Cerebellar cortex (tissue), 1 donor: ENCODE data around the gene MAPK8IP1.
A peak's percentile ranks its signal among the peaks of the same experiment; 100 is the strongest.

Source experiments
- DNase-seq: peaks from one replicate; pipeline ENCODE4 v3.0.0-alpha.2; 2015; ENCODE audit warnings: low spot score

MAPK8IP1 gene

DNA sequence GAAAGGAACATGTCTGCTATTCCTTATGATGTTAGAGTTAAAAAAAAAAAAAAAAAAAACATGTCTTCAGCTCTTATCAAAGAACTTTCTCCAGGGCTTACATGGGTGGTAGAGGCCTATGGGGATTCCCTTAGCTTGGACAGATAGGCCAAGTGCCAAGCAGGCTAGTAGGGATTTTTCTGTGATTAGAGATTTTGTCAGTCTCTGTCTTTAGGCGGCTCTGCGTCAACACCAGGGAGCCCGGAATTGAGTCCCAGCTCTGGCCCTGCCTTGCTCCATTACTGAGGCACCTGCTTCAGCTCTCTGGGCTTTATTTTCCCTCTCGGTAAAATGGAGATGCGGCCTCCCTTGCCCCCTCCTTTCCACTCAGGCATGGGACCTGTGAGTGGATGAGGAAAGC is 25.1 kb upstream of the MAPK8IP1 start:
- DNase-seq, result no peak

DNA sequence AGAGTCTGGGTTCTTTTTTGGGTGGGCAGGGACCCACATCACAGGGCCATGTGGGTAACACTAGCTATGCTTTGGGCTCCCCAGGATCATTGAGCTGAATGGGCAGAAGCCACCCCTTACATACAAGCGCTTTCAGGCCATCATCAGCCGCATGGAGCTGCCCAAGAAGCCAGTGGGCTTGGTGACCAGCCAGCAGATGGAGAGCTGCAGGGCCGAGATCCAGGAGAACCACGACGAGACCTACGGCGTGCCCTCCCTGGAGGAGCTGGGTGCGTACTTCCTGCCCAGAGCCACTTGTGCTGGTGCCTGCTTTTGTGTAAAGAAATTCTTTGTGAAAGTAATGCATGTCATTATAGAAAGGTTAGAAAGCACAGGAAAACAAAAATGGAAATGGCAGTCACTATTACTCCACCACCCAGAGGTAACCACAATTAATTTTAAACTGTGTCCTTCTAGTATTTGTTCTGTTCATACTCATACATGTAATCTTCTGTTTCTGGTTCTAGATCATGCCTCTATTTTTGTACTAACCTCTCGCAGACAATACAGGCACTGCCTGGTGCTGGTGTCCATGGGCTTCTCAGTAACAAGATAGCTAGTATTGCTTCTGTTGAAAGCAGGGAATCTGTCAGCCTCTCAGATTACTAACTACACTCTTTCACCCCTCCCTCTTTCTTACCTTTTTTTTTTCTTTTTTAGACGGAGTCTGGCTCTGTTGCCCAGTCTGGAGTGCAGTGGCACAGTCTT is 24.5 kb upstream of the MAPK8IP1 start:
- DNase-seq, result no peak

DNA sequence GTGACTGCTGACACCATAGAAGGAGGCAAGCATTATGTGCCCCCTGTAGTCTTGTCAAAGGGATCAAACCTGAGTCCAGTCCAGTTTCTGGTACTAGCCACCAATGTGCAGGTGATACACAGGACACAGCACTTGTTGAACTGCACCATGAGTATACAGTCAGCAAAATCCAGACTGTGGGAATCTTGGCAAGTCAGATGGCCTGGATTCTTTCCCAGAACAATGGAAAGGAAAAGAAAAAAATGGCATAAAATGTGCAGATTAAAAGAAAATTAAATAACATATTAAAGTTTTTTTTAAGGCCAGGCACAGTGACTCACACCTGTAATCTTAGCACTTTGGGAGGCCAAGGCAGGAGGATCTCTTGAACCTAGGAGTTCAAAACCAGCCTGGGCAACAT is 21.4 kb upstream of the MAPK8IP1 start:
- no peak for DNase-seq

DNA sequence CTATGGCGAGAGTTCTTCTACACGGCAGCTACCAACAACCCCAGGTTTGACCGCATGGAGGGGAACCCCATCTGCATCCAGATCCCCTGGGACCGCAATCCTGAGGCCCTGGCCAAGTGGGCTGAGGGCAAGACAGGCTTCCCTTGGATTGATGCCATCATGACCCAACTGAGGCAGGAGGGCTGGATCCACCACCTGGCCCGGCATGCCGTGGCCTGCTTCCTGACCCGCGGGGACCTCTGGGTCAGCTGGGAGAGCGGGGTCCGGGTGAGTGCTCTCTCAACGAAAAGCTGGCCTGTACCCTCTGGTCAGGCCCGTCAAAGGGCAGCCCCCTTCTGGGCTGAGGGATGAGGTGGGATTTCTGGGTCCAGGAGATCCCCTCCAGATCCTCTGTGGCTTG is 15.9 kb upstream of the MAPK8IP1 start:
- DNase-seq, result no peak

DNA sequence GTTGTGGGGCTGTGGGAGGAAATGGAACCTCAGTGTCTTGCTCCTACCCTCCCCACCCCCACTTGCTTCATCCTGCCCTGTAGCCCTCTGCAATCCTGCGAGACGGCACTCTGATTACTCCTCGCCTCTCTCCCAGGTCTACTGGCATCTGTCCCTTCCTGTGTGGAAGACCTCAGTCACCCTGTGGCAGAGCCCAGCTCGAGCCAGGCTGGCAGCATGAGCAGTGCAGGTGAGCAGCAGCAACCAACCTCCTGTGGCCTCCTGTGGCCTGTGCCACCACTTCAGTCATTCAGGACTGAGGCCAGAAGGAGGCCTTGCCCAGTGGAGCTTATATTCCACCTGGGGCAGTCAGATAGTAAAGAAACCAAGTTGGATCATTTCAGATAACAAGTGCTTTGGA is 14.7 kb upstream of the MAPK8IP1 start:
- DNase-seq, result no peak

DNA sequence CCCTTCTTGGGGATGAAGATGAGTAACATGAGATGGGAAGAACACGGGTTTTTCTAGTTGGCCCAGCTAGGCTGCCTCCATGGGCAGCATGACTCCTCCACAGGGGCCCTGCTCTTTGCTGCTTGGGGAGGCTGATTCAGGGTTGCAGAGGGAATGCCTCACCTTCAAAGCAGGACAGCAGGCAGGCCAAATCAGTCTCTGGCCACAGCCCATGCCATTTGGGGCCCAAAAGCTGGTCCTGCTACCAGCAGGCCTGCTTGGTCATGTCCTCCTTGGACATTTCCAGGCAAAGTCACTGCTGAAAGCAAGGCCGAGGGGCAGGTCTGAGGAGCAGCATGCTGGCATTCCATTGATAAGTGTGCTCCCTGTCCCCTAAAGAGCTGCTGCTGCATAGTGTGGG is 13.8 kb upstream of the MAPK8IP1 start:
- no peak for DNase-seq

- DNase-seq, result peak; percentile 92
Observed at GRCh38 chr11:45872651-45873356, 12.6 kb upstream of the MAPK8IP1 start.

DNA sequence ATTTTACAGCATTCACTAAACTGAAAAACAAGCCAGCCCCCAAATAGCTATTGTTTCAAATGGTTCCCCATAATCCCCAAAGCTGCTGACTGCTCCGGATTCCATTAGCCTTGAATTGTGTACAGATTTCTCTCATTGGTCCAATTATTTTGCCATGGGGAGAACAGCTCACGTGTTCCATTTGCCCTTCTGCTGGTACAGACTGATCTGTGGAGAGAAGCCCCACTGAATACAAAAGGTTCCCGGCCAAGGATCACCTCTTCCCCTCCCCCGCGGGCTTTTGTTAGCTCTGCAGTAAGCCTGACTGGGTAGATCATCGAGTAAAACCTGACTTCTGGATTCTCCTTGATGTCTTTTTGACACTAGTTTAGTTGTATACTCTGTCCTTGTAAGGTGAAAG is 9.1 kb upstream of the MAPK8IP1 start:
- peak; percentile 84 for DNase-seq

GRCh38 chr11:45877221-45877620 is 8.2 kb upstream of the MAPK8IP1 start:
- no peak for DNase-seq

DNA sequence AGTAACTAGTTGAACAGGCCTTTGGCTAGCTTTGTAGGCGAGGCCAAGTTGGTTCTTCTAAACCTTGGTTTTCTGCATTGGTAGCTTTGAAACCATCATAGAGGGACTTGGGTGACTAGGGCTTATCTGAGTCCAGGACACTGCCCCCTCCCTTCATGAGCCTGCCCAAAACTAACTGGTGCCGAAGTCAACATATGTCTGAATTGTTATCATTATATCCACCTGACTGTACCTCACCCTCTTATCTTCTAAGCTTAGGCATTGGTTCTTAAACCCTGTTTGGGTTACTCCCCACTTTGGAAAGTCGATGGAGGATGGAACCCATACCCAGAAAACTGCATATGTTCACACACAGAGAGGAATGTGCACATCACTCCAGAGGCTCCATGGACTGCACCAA is 7.6 kb upstream of the MAPK8IP1 start:
- no peak for DNase-seq

- no peak for DNase-seq
Observed at GRCh38 chr11:45879803-45880686, 5.4 kb upstream of the MAPK8IP1 start.

DNA sequence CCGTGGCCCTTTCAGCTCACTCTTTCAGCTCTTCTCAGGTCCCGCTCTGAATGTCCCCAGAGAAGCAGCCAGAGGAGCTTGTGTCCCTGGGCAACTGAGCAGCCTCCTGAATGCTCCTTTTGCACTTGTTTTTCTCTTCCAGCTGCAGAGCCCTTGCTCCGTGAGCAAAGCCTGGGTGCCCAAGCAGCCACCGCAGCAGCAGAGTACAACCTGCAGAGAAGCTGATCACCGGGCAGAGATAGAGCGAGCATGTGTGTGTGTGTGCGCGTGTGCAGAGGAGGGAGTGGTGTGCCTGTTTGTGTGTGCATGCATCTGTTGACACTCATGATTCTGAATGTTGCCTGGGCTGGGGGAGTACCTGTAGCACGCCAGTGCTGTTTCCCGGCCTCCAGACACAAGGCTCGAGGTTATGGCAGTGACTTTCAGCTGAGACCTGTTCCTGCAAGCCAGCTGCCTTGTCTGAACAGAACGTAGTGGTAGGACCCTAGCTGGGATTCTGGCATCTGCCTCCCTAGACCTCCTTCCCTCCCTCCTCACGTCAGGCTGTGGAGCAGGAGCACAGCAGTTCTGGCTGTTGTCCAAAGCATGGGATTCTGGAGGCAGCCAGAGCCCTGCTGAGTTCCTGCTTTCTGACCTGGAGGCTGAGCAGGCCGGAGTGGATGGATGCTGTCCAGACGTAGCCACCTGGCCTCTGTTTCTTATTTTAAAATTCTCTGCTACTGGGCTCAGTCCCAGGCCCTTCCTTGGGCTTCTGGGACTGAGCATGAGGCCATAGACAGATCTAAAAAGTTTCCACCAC is 4.5 kb upstream of the MAPK8IP1 start:
- DNase-seq, result peak; percentile 96

DNA sequence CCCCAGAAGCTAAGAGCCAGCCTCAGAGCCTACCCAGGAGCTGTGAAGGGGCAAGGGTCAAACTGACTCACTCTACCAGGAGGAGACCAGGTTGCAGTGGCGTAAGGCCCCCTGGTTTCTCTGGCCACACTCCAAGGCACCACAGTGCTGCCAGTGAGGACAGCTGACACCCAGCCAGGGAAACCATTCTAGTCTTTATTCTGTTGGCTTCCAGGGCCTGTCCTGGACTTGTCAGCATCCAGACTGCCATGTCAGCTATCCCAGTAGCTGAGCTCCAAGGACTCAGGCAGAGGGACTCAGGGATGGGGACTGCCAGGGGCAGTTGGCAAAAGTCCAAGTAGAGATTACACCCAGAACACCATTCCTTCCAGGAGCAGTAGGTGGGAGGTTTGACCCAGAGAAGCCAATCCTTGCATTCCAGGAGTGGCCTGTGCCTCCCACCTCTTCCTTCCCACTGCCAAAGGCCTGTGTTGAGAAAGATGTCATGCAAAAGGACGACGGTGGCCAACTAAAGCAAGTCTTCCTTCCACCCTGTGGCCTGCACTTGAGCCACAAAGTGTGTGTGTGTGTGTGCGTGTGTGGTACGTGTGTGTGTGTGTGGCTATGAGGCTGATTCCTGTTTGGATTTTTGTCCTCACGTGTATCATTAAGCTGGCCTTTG is 3.6 kb upstream of the MAPK8IP1 start:
- peak; percentile 63 for DNase-seq

DNA sequence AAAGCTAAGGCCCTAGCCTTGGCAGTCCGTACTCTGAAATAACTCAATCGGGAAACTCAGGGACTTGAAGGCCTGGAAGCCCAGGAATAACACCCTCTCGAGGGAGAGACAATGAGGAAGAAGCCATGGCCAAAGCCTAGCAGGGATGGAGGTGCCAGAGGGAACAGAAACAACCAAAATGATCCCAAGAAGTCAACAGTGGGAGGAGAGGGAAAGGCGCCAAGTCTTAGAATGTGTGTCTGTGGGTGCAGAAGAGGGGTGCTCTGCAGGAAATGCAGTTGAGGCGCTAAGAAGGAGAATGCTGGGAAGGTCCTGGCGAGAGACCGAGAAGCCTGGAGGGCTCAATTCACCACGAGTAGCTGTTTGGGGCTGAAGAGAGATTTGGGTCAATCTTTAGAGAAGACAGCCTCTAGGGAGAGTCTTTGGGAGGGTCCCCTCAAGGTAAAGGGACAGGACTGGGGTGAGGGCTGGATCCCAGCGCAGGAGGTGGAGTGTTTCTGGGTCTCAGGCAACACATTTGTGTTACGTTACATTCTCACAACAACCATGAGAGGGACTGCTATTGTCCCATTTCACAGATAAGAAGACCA is 760 bp upstream of the MAPK8IP1 start:
- DNase-seq, result no peak

GRCh38 chr11:45885921-45886721 is 670 bp downstream of the MAPK8IP1 start:
- peak; percentile 43 for DNase-seq

DNA sequence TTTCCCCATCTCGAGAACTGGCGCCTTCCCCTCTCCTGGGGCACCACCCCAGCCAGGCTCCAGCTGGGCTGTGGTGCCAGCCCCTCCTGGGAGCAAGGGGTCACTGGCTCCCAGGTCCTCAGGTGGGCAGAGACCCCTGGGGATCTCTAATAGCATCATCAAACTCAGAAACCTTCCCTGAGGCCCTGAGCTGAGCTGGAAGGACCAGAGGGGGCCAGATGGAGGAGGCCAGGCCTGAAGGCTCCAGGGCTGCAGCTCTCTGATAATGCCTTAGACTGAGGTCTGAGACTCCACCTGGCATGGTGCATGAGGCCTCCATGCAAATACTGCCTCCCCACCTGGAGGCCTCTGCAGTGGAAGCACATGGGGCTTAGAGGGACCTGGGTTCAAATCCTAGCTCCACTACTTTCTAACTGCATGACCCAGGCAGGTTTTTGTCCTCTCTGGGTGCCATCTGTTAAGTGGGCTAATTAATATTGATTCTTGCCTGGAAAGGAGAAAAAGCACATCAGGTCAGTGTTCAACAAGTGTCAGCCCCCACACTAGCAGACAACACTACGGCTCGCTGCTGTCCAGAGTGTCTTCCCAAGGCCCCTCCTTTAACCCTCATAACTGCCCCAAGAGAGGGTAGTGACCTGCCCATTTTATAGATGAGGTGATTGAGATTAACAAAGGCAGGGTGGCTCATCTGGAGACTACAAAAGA is 1.5 kb downstream of the MAPK8IP1 start:
- no peak for DNase-seq

- DNase-seq, result no peak
Observed at GRCh38 chr11:45887587-45887986, 2.1 kb downstream of the MAPK8IP1 start.

DNA sequence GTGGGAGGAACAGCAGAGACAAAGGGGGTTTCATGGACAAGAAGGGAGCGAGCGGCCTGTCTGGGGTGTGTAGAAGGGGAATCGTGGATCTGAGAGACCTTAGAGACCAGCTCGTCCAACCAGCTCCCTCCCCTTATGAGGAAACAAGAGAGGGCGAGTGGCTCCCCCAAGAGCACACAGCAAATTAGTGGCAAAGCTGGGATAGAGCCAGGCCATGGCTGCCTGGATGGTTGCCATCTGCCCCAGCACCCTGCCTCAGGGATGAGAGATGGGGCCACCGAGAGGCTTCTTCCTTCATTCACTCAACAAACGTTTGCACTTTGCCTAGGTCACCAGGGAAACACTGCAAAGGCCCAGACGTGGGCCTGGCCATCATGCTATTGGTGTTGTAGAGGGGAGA is 4.1 kb downstream of the MAPK8IP1 start:
- no peak for DNase-seq

- DNase-seq, result no peak
Observed at GRCh38 chr11:45889966-45890365, 4.5 kb downstream of the MAPK8IP1 start.
